A549 (cell line): ENCODE results near the gene KIFC1. TPM values are rescaled to one million over a fixed set of nuclear protein-coding genes. Genes with fewer than 3 reads are reported as not detected.

Experiments
- ATAC-seq, 2 experiments: fragments of 200-7000 bp in 1 of 2; fragments of >200 bp in 1 of 2; cut with Nextera tagmentation in 1 of 2; cut with Tn5 transposase in 1 of 2; 3 replicates each; pipeline versions ENCODE4 v1.8.0 to v1.9.1; 2018 to 2020; ENCODE audit warnings: mild to moderate bottlenecking in 1 of 2, moderate library complexity in 1 of 2
- CTCF ChIA-PET: fragments of 300-600 bp; sonication (Branson Sonifier 250); formaldehyde crosslinking; extraction: SDS; loops from one replicate; lab custom pipeline; 2021; ENCODE audit warnings: antibody characterized with exemption, inconsistent platforms; lab: Yijun Ruan, JAX
- POLR2A ChIA-PET: fragments of 350-600 bp; formaldehyde crosslinking; extraction: SDS; loops from one replicate; lab custom pipeline; 2021; ENCODE audit warnings: antibody characterized with exemption, inconsistent platforms; lab: Yijun Ruan, JAX
- DNase-seq, 2 experiments: peaks; one replicate each; pipeline versions ENCODE4 v3.0.0 to v3.0.0-alpha.2; 2011 to 2016; ENCODE audit warnings: low read depth in 1 of 2, low spot score in 1 of 2
- FAIRE-seq: peaks from 2 replicates; lab custom pipeline; 2011; peaks lifted over from hg19 to GRCh38; lab: Jason Lieb, UNC
- H3K27ac ChIP-seq, 2 experiments: fragments of >200 bp; sonication (Bioruptor Twin); formaldehyde crosslinking; 3 replicates each; pipeline ENCODE4 v1.5.1; 2016 to 2017
- H3K4me1 ChIP-seq: fragments of >200 bp; sonication (Bioruptor Twin); formaldehyde crosslinking; 3 replicates; pipeline ENCODE4 v1.6.1; 2016
- H3K4me2 ChIP-seq: fragments of >200 bp; sonication (Bioruptor Twin); formaldehyde crosslinking; 3 replicates; pipeline ENCODE4 v1.6.1; 2016
- H3K4me3 ChIP-seq: fragments of >200 bp; sonication (Bioruptor Twin); formaldehyde crosslinking; 3 replicates; pipeline ENCODE4 v1.5.1; 2016
- H3K9me3 ChIP-seq: fragments of >200 bp; sonication (Bioruptor Twin); formaldehyde crosslinking; 3 replicates; pipeline ENCODE4 v1.6.1; 2016
- BHLHE40 ChIP-seq: IDR thresholded peaks from 2 replicates; pipeline ENCODE4 v1.6.1; 2012; ENCODE audit warnings: low read depth, low read length, inconsistent platforms
- CHD4 ChIP-seq: fragments of 200-600 bp; sonication (generic); IDR thresholded peaks from 2 replicates; pipeline ENCODE4 v1.6.1; 2016; ENCODE audit warnings: antibody characterized with exemption, mild to moderate bottlenecking, borderline replicate concordance
- CTCF ChIP-seq: fragments of >200 bp; sonication (Bioruptor Twin); formaldehyde crosslinking; IDR thresholded peaks from 3 replicates; pipeline ENCODE4 v1.5.1; 2016
- ELK1 ChIP-seq: fragments of 150-350 bp; IDR thresholded peaks from 2 replicates; pipeline ENCODE4 v1.6.1; 2014; ENCODE audit warnings: low read depth, mild to moderate bottlenecking, low read length
- FOSB ChIP-seq: fragments of 250-450 bp; sonication (Bioruptor Pico); IDR thresholded peaks from 2 replicates; pipeline ENCODE4 v1.5.0; 2020; ENCODE audit warnings: mild to moderate bottlenecking, moderate library complexity
- FOSL2 ChIP-seq, 2 experiments: fragments of 450-650 bp in 1 of 2; fragments of >200 bp in 1 of 2; sonication (Bioruptor Twin) in 1 of 2; formaldehyde crosslinking; IDR thresholded peaks; 2 replicates each; pipeline versions ENCODE4 v1.5.0 to v1.6.1; 2016 to 2020; ENCODE audit warnings: mild to moderate bottlenecking in 1 of 2, moderate library complexity in 1 of 2
- FOXS1 ChIP-seq: fragments of 250-450 bp; sonication (Bioruptor Pico); IDR thresholded peaks from 2 replicates; pipeline ENCODE4 v1.5.0; 2020; ENCODE audit warnings: mild to moderate bottlenecking, moderate library complexity
- HMGXB4 ChIP-seq: fragments of 250-450 bp; sonication (Bioruptor Pico); IDR thresholded peaks from 2 replicates; pipeline ENCODE4 v1.5.0; 2021; ENCODE audit warnings: mild to moderate bottlenecking, moderate library complexity, borderline replicate concordance
- HOXA7 ChIP-seq: fragments of 250-450 bp; sonication (Bioruptor Pico); IDR thresholded peaks from 2 replicates; pipeline ENCODE4 v1.5.0; 2020; ENCODE audit warnings: mild to moderate bottlenecking, moderate library complexity
- HOXB13 ChIP-seq: fragments of 250-450 bp; sonication (Bioruptor Pico); IDR thresholded peaks from 2 replicates; pipeline ENCODE4 v1.5.0; 2020; ENCODE audit warnings: low read depth, mild to moderate bottlenecking, moderate library complexity
- HOXB5 ChIP-seq: fragments of 250-450 bp; sonication (Bioruptor Pico); IDR thresholded peaks from 2 replicates; pipeline ENCODE4 v1.5.0; 2020; ENCODE audit warnings: mild to moderate bottlenecking, moderate library complexity
- JUN ChIP-seq, 2 experiments: fragments of >200 bp; sonication (Bioruptor Twin); formaldehyde crosslinking; IDR thresholded peaks; 2 replicates in 1 of 2; 3 replicates in 1 of 2; pipeline ENCODE4 v1.6.1; 2016 to 2017
- JUNB ChIP-seq: fragments of >200 bp; sonication (Bioruptor Twin); formaldehyde crosslinking; IDR thresholded peaks from 2 replicates; pipeline ENCODE4 v1.6.1; 2016
- KDM1A ChIP-seq: fragments of 200-600 bp; sonication (generic); IDR thresholded peaks from 2 replicates; pipeline ENCODE4 v1.6.1; 2016; ENCODE audit warnings: low read depth, mild to moderate bottlenecking
- KDM5A ChIP-seq: fragments of 200-600 bp; sonication (generic); IDR thresholded peaks from 2 replicates; pipeline ENCODE4 v1.6.1; 2016; ENCODE audit warnings: antibody characterized with exemption, mild to moderate bottlenecking
- MAFK ChIP-seq: fragments of 450-650 bp; IDR thresholded peaks from 2 replicates; pipeline ENCODE4 v1.6.1; 2014; ENCODE audit not compliant: partially characterized antibody
- MYC ChIP-seq: IDR thresholded peaks from 2 replicates; pipeline ENCODE4 v1.6.1; 2012; ENCODE audit warnings: mild to moderate bottlenecking, inconsistent platforms, low read length, improper control_type of control experiment, borderline replicate concordance
- NFE2L2 ChIP-seq: fragments of 150-350 bp; conservative IDR thresholded peaks from 2 replicates; pipeline ENCODE4 v1.6.1; 2014; ENCODE audit warnings: low read length
- NPAS2 ChIP-seq: fragments of 250-450 bp; sonication (Bioruptor Pico); IDR thresholded peaks from 2 replicates; pipeline ENCODE4 v1.8.0; 2022; ENCODE audit warnings: mild to moderate bottlenecking, moderate library complexity, borderline replicate concordance
- RCOR1 ChIP-seq: fragments of 150-350 bp; IDR thresholded peaks from 2 replicates; pipeline ENCODE4 v1.6.1; 2014; ENCODE audit warnings: antibody characterized with exemption, low read length, low read depth
- RFX5 ChIP-seq: fragments of 450-650 bp; IDR thresholded peaks from 2 replicates; pipeline ENCODE4 v1.7.1; 2014; ENCODE audit warnings: antibody characterized with exemption, mild to moderate bottlenecking, moderate library complexity
- RNF2 ChIP-seq: fragments of 200-600 bp; sonication (generic); IDR thresholded peaks from 2 replicates; pipeline ENCODE4 v1.6.1; 2016; ENCODE audit warnings: low read depth, mild to moderate bottlenecking, antibody characterized with exemption, moderate library complexity, borderline replicate concordance
- TFCP2L1 ChIP-seq: fragments of 250-450 bp; sonication (Bioruptor Pico); IDR thresholded peaks from 2 replicates; pipeline ENCODE4 v1.5.0; 2021; ENCODE audit warnings: mild to moderate bottlenecking
- TP53 ChIP-seq: fragments of 250-450 bp; sonication (Bioruptor Pico); IDR thresholded peaks from 2 replicates; pipeline ENCODE4 v1.5.0; 2021; ENCODE audit warnings: mild to moderate bottlenecking, moderate library complexity
- ZC3H11A ChIP-seq: fragments of 450-650 bp; IDR thresholded peaks from 2 replicates; pipeline ENCODE4 v1.6.1; 2014; ENCODE audit warnings: antibody characterized with exemption, mild to moderate bottlenecking
- ZNF302 ChIP-seq: fragments of 250-450 bp; sonication (Bioruptor Pico); IDR thresholded peaks from 2 replicates; pipeline ENCODE4 v1.9.0; 2021; ENCODE audit warnings: inconsistent platforms, mild to moderate bottlenecking, moderate library complexity
- WGBS: methylation state at CpG from one replicate; pipeline ENCODE4 v1.1.6; 2017; ENCODE audit errors: missing lambda C conversion rate; 5-methylcytosine and 5-hydroxymethylcytosine counted together
- polyA plus RNA-seq, 4 experiments: library from polyadenylated mRNA; depleted of rRNA in 3 of 4; stranded (reverse); fragments of >200 nt; fragmentation: RNase III in 1 of 4; extraction: RNeasy Plus Mini Kit Qiagen cat#74134 plus additional on column Dnase treatment in 1 of 4; gene quantifications; 2 replicates in 3 of 4; 3 replicates in 1 of 4; pipeline ENCODE4 v1.2.3, GENCODE V29; 2011 to 2017
- TF ChIP-seq, protein P1 (sequence below): IDR thresholded peaks from 2 replicates; pipeline ENCODE4 v1.6.1; 2012; ENCODE audit warnings: low read depth, borderline replicate concordance
- TF ChIP-seq, protein P2 (sequence below): fragments of 200-600 bp; sonication (generic); IDR thresholded peaks from 2 replicates; pipeline ENCODE4 v1.6.1; 2016; ENCODE audit warnings: antibody characterized with exemption, mild to moderate bottlenecking, moderate library complexity

KIFC1 gene
- polyA plus RNA-seq, 2 of the 4 experiments (the other 2 are of a cell fraction), result 23.9 to 30.5 TPM

- 92% methylated on average over 5 of the region's 18 CpGs for WGBS
- TF ChIP-seq HOXB5 (CRISPR knock-in tag) (no peak), TP53 (no peak), MYC (no peak), RNF2 (no peak), FOSL2 (IDR thresholded peaks at IDR 0.05) (no peak), FOSL2 (CRISPR knock-in tag; IDR thresholded peaks at IDR 0.05) (no peak), NFE2L2 (no peak), KDM1A (no peak), RFX5 (no peak), ELK1 (no peak), RCOR1 (no peak), JUNB (no peak), HOXA7 (CRISPR knock-in tag) (no peak), TFCP2L1 (CRISPR knock-in tag) (no peak), KDM5A (no peak), ZC3H11A (no peak), ZNF302 (no peak), CHD4 (no peak)
- TF ChIP-seq, protein P1, sequence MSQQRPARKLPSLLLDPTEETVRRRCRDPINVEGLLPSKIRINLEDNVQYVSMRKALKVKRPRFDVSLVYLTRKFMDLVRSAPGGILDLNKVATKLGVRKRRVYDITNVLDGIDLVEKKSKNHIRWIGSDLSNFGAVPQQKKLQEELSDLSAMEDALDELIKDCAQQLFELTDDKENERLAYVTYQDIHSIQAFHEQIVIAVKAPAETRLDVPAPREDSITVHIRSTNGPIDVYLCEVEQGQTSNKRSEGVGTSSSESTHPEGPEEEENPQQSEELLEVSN, result no peak
- H3K4me2 ChIP-seq, result no peak overlapping the region
- no peak overlapping the region for H3K27ac ChIP-seq
- no peaks in the 10 kb centered on the region for H3K4me1 ChIP-seq
- DNase-seq, result no peak
- no peak overlapping the region for H3K4me3 ChIP-seq
- CTCF ChIA-PET, result interaction anchor here (0.7 kb wide), 1 partner anchor 10 kb away, joined by 3 read pairs; no protein-coding TSS in a partner anchor
- no peak for ATAC-seq
- FAIRE-seq, result no peak
- no peaks in the 10 kb centered on the region for H3K9me3 ChIP-seq
- POLR2A ChIA-PET, result no interaction called here
These were observed 52.2 kb downstream of the KIFC1 start for GRCh38 chr6:33443619-33444504.

DNA sequence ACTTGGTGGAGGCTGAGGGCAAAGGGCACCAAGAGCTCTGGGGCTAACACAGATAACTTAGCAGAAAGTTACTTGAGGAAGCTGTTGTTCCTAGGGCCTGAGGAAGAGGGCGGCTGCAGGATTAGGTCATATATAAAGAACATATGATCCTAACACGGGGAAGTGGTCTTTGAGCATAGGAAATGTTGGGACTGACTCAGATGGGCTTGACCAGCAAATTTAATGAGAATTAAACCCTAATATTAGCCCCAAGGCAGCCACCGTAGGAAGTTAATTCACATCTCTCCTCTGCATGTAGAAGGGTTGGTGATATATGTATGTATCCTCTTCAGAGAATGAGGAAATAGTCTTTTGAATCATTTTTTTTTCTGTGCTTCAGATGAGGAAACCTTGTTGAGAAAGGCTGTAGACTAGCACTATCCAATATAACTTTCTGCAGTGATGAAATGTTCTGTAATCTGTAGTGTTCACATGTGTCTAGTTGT, 53.5 kb downstream of the KIFC1 start:
- Histone ChIP-seq H3K27ac (no peak overlapping the region), H3K4me3 (no peak overlapping the region), H3K4me1 (no peaks in the 10 kb centered on the region), H3K4me2 (no peak overlapping the region), H3K9me3 (no peaks in the 10 kb centered on the region)
- DNase-seq (no peak), ATAC-seq (no peak), FAIRE-seq (no peak)
- 91% methylated on average over 3 of the region's 3 CpGs for WGBS
- POLR2A ChIA-PET, result no interaction called here
- CTCF ChIA-PET, result interaction anchor here (1.0 kb wide), 1 partner anchor 19 kb away, joined by 3 read pairs; no protein-coding TSS in a partner anchor
- TF ChIP-seq NPAS2 (CRISPR knock-in tag), result no peak
- no peak for TF ChIP-seq HOXB13
- TF ChIP-seq RFX5, result no peak
- TF ChIP-seq, protein P2, sequence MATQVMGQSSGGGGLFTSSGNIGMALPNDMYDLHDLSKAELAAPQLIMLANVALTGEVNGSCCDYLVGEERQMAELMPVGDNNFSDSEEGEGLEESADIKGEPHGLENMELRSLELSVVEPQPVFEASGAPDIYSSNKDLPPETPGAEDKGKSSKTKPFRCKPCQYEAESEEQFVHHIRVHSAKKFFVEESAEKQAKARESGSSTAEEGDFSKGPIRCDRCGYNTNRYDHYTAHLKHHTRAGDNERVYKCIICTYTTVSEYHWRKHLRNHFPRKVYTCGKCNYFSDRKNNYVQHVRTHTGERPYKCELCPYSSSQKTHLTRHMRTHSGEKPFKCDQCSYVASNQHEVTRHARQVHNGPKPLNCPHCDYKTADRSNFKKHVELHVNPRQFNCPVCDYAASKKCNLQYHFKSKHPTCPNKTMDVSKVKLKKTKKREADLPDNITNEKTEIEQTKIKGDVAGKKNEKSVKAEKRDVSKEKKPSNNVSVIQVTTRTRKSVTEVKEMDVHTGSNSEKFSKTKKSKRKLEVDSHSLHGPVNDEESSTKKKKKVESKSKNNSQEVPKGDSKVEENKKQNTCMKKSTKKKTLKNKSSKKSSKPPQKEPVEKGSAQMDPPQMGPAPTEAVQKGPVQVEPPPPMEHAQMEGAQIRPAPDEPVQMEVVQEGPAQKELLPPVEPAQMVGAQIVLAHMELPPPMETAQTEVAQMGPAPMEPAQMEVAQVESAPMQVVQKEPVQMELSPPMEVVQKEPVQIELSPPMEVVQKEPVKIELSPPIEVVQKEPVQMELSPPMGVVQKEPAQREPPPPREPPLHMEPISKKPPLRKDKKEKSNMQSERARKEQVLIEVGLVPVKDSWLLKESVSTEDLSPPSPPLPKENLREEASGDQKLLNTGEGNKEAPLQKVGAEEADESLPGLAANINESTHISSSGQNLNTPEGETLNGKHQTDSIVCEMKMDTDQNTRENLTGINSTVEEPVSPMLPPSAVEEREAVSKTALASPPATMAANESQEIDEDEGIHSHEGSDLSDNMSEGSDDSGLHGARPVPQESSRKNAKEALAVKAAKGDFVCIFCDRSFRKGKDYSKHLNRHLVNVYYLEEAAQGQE, result no peak
- TF ChIP-seq BHLHE40, result no peak
- TF ChIP-seq MAFK, result no peak
- TF ChIP-seq HMGXB4 (CRISPR knock-in tag), result no peak
- TF ChIP-seq FOSB (CRISPR knock-in tag), result no peak
- TF ChIP-seq FOXS1 (CRISPR knock-in tag), result no peak
- TF ChIP-seq JUN (IDR thresholded peaks at IDR 0.05), result no peak
- TF ChIP-seq CTCF, result no peak
- TF ChIP-seq JUNB, result no peak
